Raji (cell line): Measurements from ENCODE around the gene PTS.

Source experiments
- POLR2A ChIP-seq: IDR thresholded peaks from 2 replicates; pipeline ENCODE4 v1.6.1; 2011; ENCODE audit warnings: low read depth, low read length, control low read depth; ENCODE audit not compliant: insufficient read depth

Gene PTS

GRCh38 chr11:112237451-112237850 is 11.2 kb downstream of the PTS start:
- TF ChIP-seq POLR2A = no peak

- TF ChIP-seq POLR2A = no peak
Observed at GRCh38 chr11:112238041-112238440, 11.8 kb downstream of the PTS start.

- no peak for TF ChIP-seq POLR2A
Observed at GRCh38 chr11:112241486-112241885, 15.3 kb downstream of the PTS start.

- TF ChIP-seq POLR2A = no peak
Observed at GRCh38 chr11:112247201-112247600, 21.0 kb downstream of the PTS start.

- TF ChIP-seq POLR2A = no peak
Observed at GRCh38 chr11:112248201-112248600, 22.0 kb downstream of the PTS start.

DNA sequence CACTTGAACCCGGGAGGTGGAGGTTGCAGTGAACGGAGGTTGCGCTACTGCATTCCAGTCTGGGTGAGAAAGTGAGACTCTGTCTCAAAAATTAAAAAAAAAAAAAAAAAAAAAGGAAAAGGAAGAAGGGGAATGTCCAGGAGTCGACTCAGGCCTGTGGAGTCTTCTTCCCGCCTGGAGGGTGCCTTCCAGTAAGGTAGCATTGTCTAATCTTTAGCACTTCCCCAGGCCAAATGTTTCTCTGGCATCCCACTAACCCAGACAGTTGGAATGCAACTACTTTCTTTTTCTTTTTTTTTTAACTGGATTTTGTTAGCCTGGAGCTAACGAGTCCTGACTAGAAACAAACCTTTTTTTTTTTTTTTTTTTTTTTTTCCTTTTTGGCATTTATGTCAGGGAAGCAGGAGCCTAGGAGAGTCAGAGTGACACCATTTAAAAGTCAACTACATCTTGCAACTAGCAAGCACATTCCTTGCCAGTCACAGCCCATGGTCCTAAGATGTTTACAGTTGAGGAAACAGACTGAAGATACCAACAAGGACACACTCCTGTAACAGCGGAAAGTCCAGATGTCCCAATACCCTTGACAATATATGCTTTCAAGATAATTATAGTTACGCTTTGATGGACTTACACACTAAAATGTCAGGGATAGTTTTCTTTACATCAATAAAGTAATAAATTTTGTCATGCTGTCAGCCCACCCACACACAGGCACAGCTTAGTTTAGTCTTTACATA is 23.8 kb downstream of the PTS start:
- no peak for TF ChIP-seq POLR2A

GRCh38 chr11:112253605-112254242 is 27.5 kb downstream of the PTS start:
- no peak for TF ChIP-seq POLR2A

- no peak for TF ChIP-seq POLR2A
Observed at GRCh38 chr11:112255067-112255720, 29.0 kb downstream of the PTS start.

- TF ChIP-seq POLR2A = no peak
Observed at GRCh38 chr11:112260490-112260889, 34.3 kb downstream of the PTS start, which contains the start of gene PLET1. PLET1 (minus strand) TSS chr11:112260860; CDS start chr11:112260589, 271 bp downstream.

GRCh38 chr11:112265659-112266409 is 39.6 kb downstream of the PTS start:
- no peak for TF ChIP-seq POLR2A

GRCh38 chr11:112266410-112266778 is 40.2 kb downstream of the PTS start:
- TF ChIP-seq POLR2A = no peak

- TF ChIP-seq POLR2A = no peak
Observed at GRCh38 chr11:112267188-112267591, 41.0 kb downstream of the PTS start.

DNA sequence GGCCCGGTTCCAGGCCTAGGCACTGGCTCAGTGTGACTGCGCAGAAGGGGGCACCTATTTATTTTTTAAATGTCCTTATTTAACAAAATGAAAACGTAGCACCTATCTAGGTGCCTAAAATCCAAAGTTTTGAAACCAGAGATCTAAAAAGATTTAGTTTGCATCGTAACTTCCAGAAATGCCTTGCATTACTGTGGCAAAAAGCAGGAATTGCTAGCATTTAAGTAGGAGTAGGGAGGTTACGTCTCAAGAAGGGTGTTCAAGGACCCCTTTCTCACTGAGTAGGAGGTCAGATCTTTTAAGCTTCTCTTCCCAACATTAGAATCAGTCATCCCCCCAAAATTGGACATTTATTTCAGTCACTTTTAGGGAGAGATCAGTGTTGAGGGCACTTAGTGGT is 42.2 kb downstream of the PTS start:
- TF ChIP-seq POLR2A = no peak

- no peak for TF ChIP-seq POLR2A
Observed at GRCh38 chr11:112269139-112269538, 42.9 kb downstream of the PTS start.

DNA sequence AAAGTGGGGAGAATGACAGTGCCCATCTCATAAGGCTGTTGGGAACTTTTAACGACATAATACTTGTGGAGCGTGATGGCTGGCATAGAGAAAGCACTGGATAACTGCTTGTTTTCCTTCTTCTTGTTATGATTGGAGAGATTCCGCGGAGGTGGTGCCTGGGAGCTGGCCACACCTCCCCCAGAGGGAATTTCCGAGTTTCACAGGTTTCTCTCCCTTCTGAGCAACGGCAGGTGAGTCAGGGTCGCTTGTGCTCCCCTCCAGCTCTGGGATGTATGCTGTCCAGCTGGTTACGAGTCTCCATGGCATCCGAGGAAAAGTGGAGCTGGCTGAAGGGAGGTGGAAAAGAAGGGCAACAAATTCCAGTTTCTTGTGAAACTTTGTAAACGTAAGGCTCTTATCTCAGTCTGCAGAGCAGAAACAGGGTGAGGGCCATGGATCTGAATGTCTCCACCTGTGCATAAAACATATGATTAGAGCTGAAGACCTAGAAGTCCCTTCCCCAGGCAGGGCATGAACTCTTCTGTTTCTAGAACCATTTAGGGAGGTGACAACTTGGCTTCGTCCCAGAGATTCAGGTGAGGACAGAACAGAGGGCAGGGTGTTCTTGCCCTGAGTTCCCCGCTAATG is 44.4 kb downstream of the PTS start:
- TF ChIP-seq POLR2A = no peak

- TF ChIP-seq POLR2A = no peak
Observed at GRCh38 chr11:112271242-112271641, 45.0 kb downstream of the PTS start.

GRCh38 chr11:112273066-112273465 is 46.8 kb downstream of the PTS start:
- no peak for TF ChIP-seq POLR2A
